ENCODE results near the gene NDN. TPM values are rescaled to one million over a fixed set of nuclear protein-coding genes. Genes with fewer than 3 reads are reported as not detected.

The NDN gene
- total RNA-seq, 1 experiment from 2014 or later = not detected

GRCh38 chr15:23642413-23643044 lies 44.6 kb downstream of the NDN start:
- BruUV-seq (replicated peaks) = no TSS peak
- POLR2A ChIA-PET = no interaction called here
- intact Hi-C loops (cut with micrococcal nuclease; ENCODE audit: unreplicated experiment) = loop anchor here (1.0 kb wide), 4 partner anchors 118 to 236 kb away; no protein-coding TSS in a partner anchor
- CTCF ChIA-PET = interaction anchor here (0.7 to 1.2 kb wide), 3 partner anchors 13 to 217 kb away, joined by 3 to 7 read pairs (median 4); no protein-coding TSS in a partner anchor
- DNase-seq = peak; percentile 71 to 75
- no peak overlapping the region for H3K4me3 ChIP-seq (ENCODE audit: low read depth, low read length)
- Mint-ChIP-seq H3K36me3 (ENCODE audit: insufficient read depth, unreplicated experiment) (no peaks in the 10 kb centered on the region), H3K4me3 (ENCODE audit: unreplicated experiment) (no peak overlapping the region), H3K9me3 (ENCODE audit: unreplicated experiment) (no peaks in the 10 kb centered on the region), H3K27me3 (ENCODE audit: insufficient read depth, unreplicated experiment) (peaks cover 2% of the 10 kb centered on the region), H3K4me1 (ENCODE audit: low read depth, unreplicated experiment) (no peaks in the 10 kb centered on the region), H3K27ac (ENCODE audit: unreplicated experiment) (no peak overlapping the region)
- no peaks in the 10 kb centered on the region for H3K27me3 ChIP-seq (replicated peaks; ENCODE audit: control insufficient read depth, insufficient read depth, low read length)
- TF ChIP-seq CTCF (IDR thresholded peaks at IDR 0.05; ENCODE audit: insufficient read depth in 1 of 2, low read depth in 1 of 2, low read length in 1 of 2, severe bottlenecking in 1 of 2, unreplicated experiment in 1 of 2) = peak; percentile 76 to 91
- no peaks in the 10 kb centered on the region for H3K9me3 ChIP-seq
- no peaks in the 10 kb centered on the region for H3K36me3 ChIP-seq (ENCODE audit: control insufficient read depth, insufficient read depth, low read length)
- no peaks in the 10 kb centered on the region for H3K4me1 ChIP-seq

Other genes starting within 250 kb of the NDN start
- not detected in 2 replicates for gene GOLGA6L2, start 240.1 kb downstream of the NDN start, total RNA-seq (2022)
- gene MKRN3, start 121.6 kb downstream of the NDN start, total RNA-seq (2022) = 15.2 and 17.3 TPM in 2 replicates
- gene MAGEL2, start 39.4 kb downstream of the NDN start, total RNA-seq (2022) = not detected in 2 replicates

All from Caco-2 (cell line).